Activated CD4-positive, alpha-beta memory T cell treated with anti-CD3 and anti-CD28 coated beads for 36 hours (primary cell): Measurements from ENCODE around the gene TEPSIN. TPM values are rescaled to one million over a fixed set of nuclear protein-coding genes. Genes with fewer than 3 reads are reported as not detected.
A peak's percentile ranks its signal among the peaks of the same experiment; 100 is the strongest.

Experiments
- CTCF ChIA-PET: fragments of 350-600 bp; sonication (Branson Sonifier 250); formaldehyde crosslinking; loops from one replicate; lab custom pipeline; 2021; ENCODE audit warnings: antibody characterized with exemption, inconsistent platforms; lab: Charles Lee
- POLR2A ChIA-PET: fragments of 350-600 bp; sonication (Branson Sonifier 250); formaldehyde crosslinking; loops from one replicate; lab custom pipeline; 2021; ENCODE audit warnings: antibody characterized with exemption; lab: Charles Lee
- DNase-seq: peaks from one replicate; pipeline ENCODE4 v3.0.0-alpha.2; 2020
- H3K27ac Mint-ChIP-seq: one replicate; pipeline ENCODE4 v1.8.0; 2021; ENCODE audit warnings: mixed read lengths
- H3K27me3 Mint-ChIP-seq: one replicate; pipeline ENCODE4 v1.8.0; 2021; ENCODE audit warnings: mixed read lengths
- H3K36me3 Mint-ChIP-seq: one replicate; pipeline ENCODE4 v1.8.0; 2021; ENCODE audit warnings: mixed read lengths
- H3K4me1 Mint-ChIP-seq: one replicate; pipeline ENCODE4 v1.8.0; 2021; ENCODE audit warnings: low read depth, mixed read lengths
- H3K4me3 Mint-ChIP-seq: one replicate; pipeline ENCODE4 v1.8.0; 2021; ENCODE audit warnings: mild to moderate bottlenecking, mixed read lengths
- H3K9me3 Mint-ChIP-seq: one replicate; pipeline ENCODE4 v1.8.0; 2021; ENCODE audit warnings: mixed read lengths
- intact Hi-C: fragments of 100-400 bp; cut with micrococcal nuclease; formaldehyde crosslinking; loops from one replicate; pipeline ENCODE4 v1.15.1; 2023
- total RNA-seq, 2 experiments: library from RNA; stranded (reverse); gene quantifications; one replicate each; pipeline ENCODE4 v1.2.3, GENCODE V29; 2021

TEPSIN gene
- total RNA-seq, 2 experiments from 2014 or later = 20.0 to 24.6 TPM

GRCh38 chr17:81246679-81247338, 8.0 kb upstream of the TEPSIN start:
- peaks cover 11% of the 10 kb centered on the region for H3K4me1 Mint-ChIP-seq
- POLR2A ChIA-PET = interaction anchor here (1.1 kb wide), 1 partner anchor 8 kb away, joined by 3 read pairs; the partner anchor contains the start of genes NDUFAF8 and TEPSIN
- DNase-seq = no peak
- peaks cover 4% of the 10 kb centered on the region for H3K36me3 Mint-ChIP-seq
- CTCF ChIA-PET = interaction anchor here (1.7 kb wide), 1 partner anchor 237 kb away, joined by 5 read pairs; no protein-coding TSS in a partner anchor
- intact Hi-C loops = no loop called here
- H3K27ac Mint-ChIP-seq = no peak overlapping the region
- no peaks in the 10 kb centered on the region for H3K9me3 Mint-ChIP-seq
- H3K4me3 Mint-ChIP-seq = no peak overlapping the region
- no peaks in the 10 kb centered on the region for H3K27me3 Mint-ChIP-seq

- Mint-ChIP-seq H3K4me3 (no peak overlapping the region), H3K36me3 (peaks cover 5% of the 10 kb centered on the region), H3K27ac (no peak overlapping the region), H3K27me3 (no peaks in the 10 kb centered on the region), H3K4me1 (peaks cover 15% of the 10 kb centered on the region), H3K9me3 (no peaks in the 10 kb centered on the region)
- POLR2A ChIA-PET = no interaction called here
- CTCF ChIA-PET = interaction anchor here (1.7 kb wide), 1 partner anchor 238 kb away, joined by 5 read pairs; no protein-coding TSS in a partner anchor
- no peak for DNase-seq
- intact Hi-C loops = no loop called here
Observed at GRCh38 chr17:81246343-81246670, 7.5 kb upstream of the TEPSIN start.

- no peak for DNase-seq
- Mint-ChIP-seq H3K4me1 (peaks cover 20% of the 10 kb centered on the region), H3K36me3 (peaks cover 6% of the 10 kb centered on the region), H3K27ac (no peak overlapping the region), H3K27me3 (no peaks in the 10 kb centered on the region), H3K4me3 (no peak overlapping the region), H3K9me3 (no peaks in the 10 kb centered on the region)
- intact Hi-C loops = no loop called here
- CTCF ChIA-PET = interaction anchor here (0.8 to 1.7 kb wide), 2 partner anchors 9 to 238 kb away, joined by 3 to 5 read pairs; no protein-coding TSS in a partner anchor
- POLR2A ChIA-PET = no interaction called here
Observed at GRCh38 chr17:81245665-81246342, 6.9 kb upstream of the TEPSIN start.

GRCh38 chr17:81245024-81245664, 6.3 kb upstream of the TEPSIN start:
- peak; percentile 30 for DNase-seq
- intact Hi-C loops = no loop called here
- H3K9me3 Mint-ChIP-seq = no peaks in the 10 kb centered on the region
- no peaks in the 10 kb centered on the region for H3K27me3 Mint-ChIP-seq
- ChIA-PET CTCF (interaction anchor here (0.8 to 1.7 kb wide), 2 partner anchors 10 to 239 kb away, joined by 3 to 5 read pairs; no protein-coding TSS in a partner anchor), POLR2A (no interaction called here)
- peak overlapping the region; percentile 16 for H3K4me3 Mint-ChIP-seq
- peaks cover 23% of the 10 kb centered on the region for H3K4me1 Mint-ChIP-seq
- peaks cover 8% of the 10 kb centered on the region for H3K36me3 Mint-ChIP-seq
- peak overlapping the region; percentile 56 for H3K27ac Mint-ChIP-seq

DNA sequence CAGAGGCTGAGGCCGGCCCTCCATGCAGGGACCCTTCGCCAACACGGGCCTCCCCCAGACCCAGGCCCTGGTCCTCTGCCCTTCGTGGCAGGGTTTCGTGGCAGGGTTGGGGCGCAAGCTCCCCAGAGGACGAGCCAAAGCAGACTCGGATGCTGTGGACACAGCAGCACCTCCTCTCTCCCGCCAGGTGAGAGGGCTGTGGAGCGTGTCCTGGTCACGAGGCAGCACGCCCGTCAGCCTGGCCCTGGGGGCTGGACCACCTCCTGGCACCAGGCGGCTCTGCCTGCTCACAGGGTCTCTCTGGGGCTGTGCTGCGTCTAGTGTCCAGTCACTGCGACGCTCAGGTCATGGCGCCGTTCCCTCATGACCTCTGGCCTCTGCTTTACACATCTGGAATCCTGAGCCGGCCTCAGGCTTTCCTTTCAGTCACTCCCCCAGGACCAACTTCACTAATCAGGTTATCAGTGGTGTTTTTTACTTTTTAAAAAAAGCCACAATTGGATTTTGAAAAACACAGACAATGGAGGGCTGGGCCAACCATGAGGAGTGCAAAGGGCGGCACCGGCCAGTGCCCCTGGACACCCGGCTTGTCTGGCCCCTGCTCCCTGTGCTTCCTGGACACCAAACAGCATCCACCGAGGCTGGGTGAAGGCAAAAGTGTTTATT, 5.6 kb upstream of the TEPSIN start:
- peaks cover 7% of the 10 kb centered on the region for H3K36me3 Mint-ChIP-seq
- H3K4me3 Mint-ChIP-seq = no peak overlapping the region
- H3K27me3 Mint-ChIP-seq = no peaks in the 10 kb centered on the region
- CTCF ChIA-PET = no interaction called here
- H3K4me1 Mint-ChIP-seq = peaks cover 25% of the 10 kb centered on the region
- H3K9me3 Mint-ChIP-seq = no peaks in the 10 kb centered on the region
- POLR2A ChIA-PET = no interaction called here
- peak overlapping the region; percentile 56 for H3K27ac Mint-ChIP-seq
- no peak for DNase-seq
- intact Hi-C loops = no loop called here

- intact Hi-C loops = no loop called here
- H3K27me3 Mint-ChIP-seq = no peaks in the 10 kb centered on the region
- POLR2A ChIA-PET = no interaction called here
Observed at GRCh38 chr17:81243333-81243664, 4.4 kb upstream of the TEPSIN start.

DNA sequence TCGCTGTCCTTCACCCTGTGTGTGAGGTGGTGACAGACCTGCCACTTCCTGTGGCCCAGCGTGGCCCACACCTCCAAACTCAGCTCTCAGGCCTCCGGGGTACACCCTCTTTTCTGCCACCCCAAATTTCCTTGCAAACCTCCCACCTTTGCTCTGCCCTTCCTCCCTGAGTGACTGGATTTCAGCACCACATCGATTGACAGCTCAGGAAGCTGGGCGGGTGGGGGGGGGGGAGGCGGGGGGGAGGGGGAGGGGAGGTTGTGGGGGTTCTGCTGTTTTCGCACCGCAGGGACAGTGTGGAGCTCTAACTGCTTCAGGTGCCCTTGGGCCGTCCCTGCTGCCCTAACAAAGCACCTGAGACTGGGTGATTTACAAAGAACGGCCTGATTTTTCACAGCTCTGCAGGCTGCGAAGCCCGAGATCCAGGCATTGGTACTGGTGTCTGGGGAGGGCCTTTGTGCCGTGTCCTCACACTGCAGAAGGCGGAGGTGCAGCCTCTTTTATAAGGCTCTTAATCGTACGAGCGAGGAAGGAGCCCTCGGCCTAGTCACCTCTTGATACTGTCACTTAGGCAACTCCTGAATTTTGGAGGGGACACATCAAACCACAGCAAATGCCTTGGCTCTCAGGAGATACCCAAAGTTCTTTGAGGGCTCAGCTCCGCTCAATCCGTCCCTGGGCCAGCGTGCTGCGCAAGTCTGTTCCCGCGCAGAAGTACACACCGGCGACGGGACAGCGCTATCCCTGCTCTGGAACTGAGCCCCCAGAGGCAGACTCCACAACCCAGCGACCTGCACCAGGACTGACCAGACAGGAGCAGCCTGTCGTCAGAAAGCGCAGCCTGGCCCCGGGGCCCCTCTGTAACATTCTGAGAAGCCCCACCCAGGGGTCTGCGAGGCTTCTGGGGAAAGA, 3.8 kb upstream of the TEPSIN start:
- Mint-ChIP-seq H3K4me1 (peaks cover 29% of the 10 kb centered on the region), H3K9me3 (no peaks in the 10 kb centered on the region), H3K27me3 (no peaks in the 10 kb centered on the region), H3K36me3 (peaks cover 8% of the 10 kb centered on the region), H3K27ac (no peak overlapping the region), H3K4me3 (no peak overlapping the region)
- DNase-seq = no peak
- CTCF ChIA-PET = interaction anchor here (0.9 to 1.1 kb wide), 2 partner anchors 14 to 20 kb away, joined by 3 to 5 read pairs; partner anchors contain the start of gene CEP131
- POLR2A ChIA-PET = no interaction called here
- intact Hi-C loops = no loop called here

More at GRCh38 chr17:81243333-81243664, 4.4 kb upstream of the TEPSIN start:
- no peaks in the 10 kb centered on the region for H3K9me3 Mint-ChIP-seq
- CTCF ChIA-PET = no interaction called here
- DNase-seq = no peak
- no peak overlapping the region for H3K4me3 Mint-ChIP-seq
- peaks cover 8% of the 10 kb centered on the region for H3K36me3 Mint-ChIP-seq
- no peak overlapping the region for H3K27ac Mint-ChIP-seq
- H3K4me1 Mint-ChIP-seq = peaks cover 25% of the 10 kb centered on the region

DNA sequence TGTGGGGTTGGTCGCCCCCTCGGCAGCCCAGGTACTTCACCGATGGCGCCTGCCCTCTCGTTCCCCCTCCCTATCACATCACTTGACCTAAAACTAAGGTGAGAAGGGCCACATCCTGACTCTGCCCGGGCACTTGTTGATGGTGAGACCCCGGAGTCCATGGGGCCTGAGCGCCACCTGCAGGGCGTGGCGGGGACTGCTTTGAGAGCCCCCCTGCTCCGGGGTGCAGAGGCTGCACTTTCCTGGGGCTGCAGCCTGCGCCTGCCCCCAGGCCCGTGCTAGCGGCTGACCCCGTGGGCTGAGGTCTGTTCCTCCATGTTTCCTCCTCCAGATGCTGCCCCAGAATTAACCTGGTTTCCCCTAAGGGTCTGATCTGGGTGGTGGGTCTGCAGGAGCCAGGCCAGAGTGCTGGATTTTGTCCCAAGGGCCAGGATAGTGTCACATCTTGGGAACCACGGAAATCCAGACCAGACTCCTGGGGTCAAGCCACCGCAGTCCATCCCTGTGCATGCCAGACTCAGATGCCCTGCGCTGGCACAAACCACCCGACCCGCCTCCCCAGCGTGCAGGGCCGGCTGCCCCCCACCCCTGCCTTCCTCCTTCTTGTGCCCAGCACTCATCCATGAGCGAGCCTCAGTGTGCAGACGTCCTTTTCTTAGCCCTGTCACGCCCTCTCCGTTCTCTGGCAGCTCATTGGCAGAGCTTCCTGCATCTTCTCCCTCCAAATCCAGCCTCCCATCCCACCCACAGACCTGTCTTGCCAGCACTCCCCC, 3.0 kb upstream of the TEPSIN start:
- ChIA-PET POLR2A (no interaction called here), CTCF (interaction anchor here (0.9 to 1.1 kb wide), 2 partner anchors 13 to 19 kb away, joined by 3 to 5 read pairs; partner anchors contain the start of gene CEP131)
- peak; percentile 75 for DNase-seq
- H3K4me3 Mint-ChIP-seq = no peak overlapping the region
- H3K27ac Mint-ChIP-seq = peak overlapping the region; percentile 33
- H3K36me3 Mint-ChIP-seq = peaks cover 8% of the 10 kb centered on the region
- intact Hi-C loops = loop anchor here (1.0 kb wide), 1 partner anchor 100 kb away; no protein-coding TSS in a partner anchor
- H3K4me1 Mint-ChIP-seq = peaks cover 36% of the 10 kb centered on the region
- H3K9me3 Mint-ChIP-seq = no peaks in the 10 kb centered on the region
- H3K27me3 Mint-ChIP-seq = no peaks in the 10 kb centered on the region

- H3K27me3 Mint-ChIP-seq = no peaks in the 10 kb centered on the region
- H3K4me3 Mint-ChIP-seq = no peak overlapping the region
- CTCF ChIA-PET = interaction anchor here (1.1 kb wide), 1 partner anchor 98 kb away, joined by 3 read pairs; no protein-coding TSS in a partner anchor
- no peaks in the 10 kb centered on the region for H3K9me3 Mint-ChIP-seq
- intact Hi-C loops = loop anchor here (1.0 kb wide), 1 partner anchor 99 kb away; no protein-coding TSS in a partner anchor
- H3K36me3 Mint-ChIP-seq = peaks cover 8% of the 10 kb centered on the region
- POLR2A ChIA-PET = interaction anchor here (0.7 kb wide), 1 partner anchor 156 kb away, joined by 3 read pairs; no protein-coding TSS in a partner anchor
- H3K4me1 Mint-ChIP-seq = peaks cover 36% of the 10 kb centered on the region
- no peak for DNase-seq
- no peak overlapping the region for H3K27ac Mint-ChIP-seq
Observed at GRCh38 chr17:81241203-81241602, 2.3 kb upstream of the TEPSIN start.

DNA sequence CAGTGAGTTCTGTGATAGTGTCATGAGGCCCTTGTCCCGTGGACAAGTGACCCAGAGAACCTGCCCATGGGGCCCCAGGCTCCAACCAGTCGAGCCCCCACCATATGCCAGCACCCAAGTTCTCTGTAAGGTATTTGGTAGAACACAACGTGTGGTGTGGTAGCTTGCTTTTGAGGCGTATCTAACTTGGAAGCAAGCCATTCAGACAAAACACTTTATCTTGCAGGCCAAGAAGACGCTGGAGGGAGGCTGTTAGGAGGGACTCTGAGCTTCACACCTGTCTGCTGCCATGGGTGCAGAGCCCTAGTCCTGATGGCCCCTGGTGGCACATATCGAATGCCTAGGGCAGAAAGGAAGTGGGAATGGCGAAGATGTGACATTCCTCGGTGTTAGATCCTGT, 1.9 kb upstream of the TEPSIN start:
- POLR2A ChIA-PET = interaction anchor here (0.7 to 2.4 kb wide), 2 partner anchors 18 to 156 kb away, joined by 3 to 16 read pairs; partner anchors contain the start of gene CEP131
- H3K27ac Mint-ChIP-seq = no peak overlapping the region
- peaks cover 36% of the 10 kb centered on the region for H3K4me1 Mint-ChIP-seq

More for the DNA sequence above, 1.9 kb upstream of the TEPSIN start:
- no peak for DNase-seq
- H3K4me3 Mint-ChIP-seq = peak overlapping the region; percentile 96
- peaks cover 8% of the 10 kb centered on the region for H3K36me3 Mint-ChIP-seq
- intact Hi-C loops = loop anchor here (1.0 kb wide), 1 partner anchor 98 kb away; no protein-coding TSS in a partner anchor
- H3K9me3 Mint-ChIP-seq = no peaks in the 10 kb centered on the region
- CTCF ChIA-PET = interaction anchor here (1.0 to 1.1 kb wide), 2 partner anchors 51 to 97 kb away, joined by 3 read pairs; no protein-coding TSS in a partner anchor
- no peaks in the 10 kb centered on the region for H3K27me3 Mint-ChIP-seq
